Measurements from ENCODE around the gene EVA1B. TPM values are rescaled to one million over a fixed set of nuclear protein-coding genes. Genes with fewer than 3 reads are reported as not detected.

EVA1B gene
- total and polyA plus RNA-seq, 2 of the 4 experiments (the other 2 are of a cell fraction): 49.8 to 64.6 TPM

DNA sequence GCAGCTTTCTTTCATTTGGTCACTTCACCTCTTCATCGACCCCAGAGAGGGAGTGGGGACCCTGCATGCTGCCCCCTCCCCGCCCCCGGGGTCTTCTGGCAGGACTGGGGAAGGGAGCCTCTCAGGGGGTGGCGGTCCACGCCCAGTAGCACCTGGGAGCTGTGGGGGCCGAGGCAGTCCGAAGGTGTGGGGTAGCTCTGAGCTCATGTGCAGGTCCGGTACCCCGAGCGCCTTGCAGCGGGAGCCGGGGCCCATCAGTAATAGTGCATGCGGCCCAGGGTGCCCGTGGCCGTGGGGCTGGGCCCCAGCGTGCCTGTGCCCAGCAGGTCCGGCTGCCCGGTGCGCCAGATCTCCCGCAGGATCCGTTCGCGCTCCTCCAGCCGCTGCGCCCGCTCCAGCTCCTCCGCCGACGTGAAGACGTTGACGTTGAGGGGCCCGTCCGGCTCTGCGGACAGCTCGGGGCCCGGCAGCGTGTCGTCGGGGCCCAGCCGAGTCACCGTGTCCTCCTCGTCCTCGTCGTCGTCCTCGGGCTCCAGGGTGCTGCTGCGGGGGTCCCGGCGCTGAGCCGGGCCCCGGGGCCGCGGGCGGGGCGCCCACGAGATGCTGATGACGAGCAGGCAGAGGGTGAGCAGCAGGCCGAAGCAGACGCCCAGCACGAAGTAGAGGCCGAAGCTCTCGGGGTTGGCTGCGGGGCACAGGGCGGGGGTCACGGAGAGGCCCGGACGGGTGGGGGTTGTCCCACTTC is 1.2 kb downstream of the EVA1B start:
- DNase-seq: no peak
- Histone ChIP-seq H3K27me3 (ENCODE audit: control insufficient read depth, insufficient read depth, low read length) (no peaks in the 10 kb centered on the region), H2BK15ac (ENCODE audit: low read depth, low read length) (no peak overlapping the region), H2AK9ac (replicated peaks; ENCODE audit: low read depth, low read length, poor library complexity) (peak overlapping the region; percentile 99), H2BK5ac (ENCODE audit: low read depth, low read length, poor library complexity, severe bottlenecking) (peak overlapping the region; percentile 91), H3K4me1 (ENCODE audit: control insufficient read depth, insufficient read depth, low read length) (peaks cover 26% of the 10 kb centered on the region), H3K4me3 (ENCODE audit: insufficient read depth, low read depth, low read length) (peak overlapping the region; percentile 78), H3K4me2 (ENCODE audit: low read depth, low read length) (peak overlapping the region; percentile 87), H3K9me1 (ENCODE audit: insufficient read depth, low read length) (peaks cover 16% of the 10 kb centered on the region), H4K5ac (ENCODE audit: low read depth, low read length) (no peak overlapping the region; the same call in 1 of the 2 replicates), H4K20me1 (ENCODE audit: insufficient read depth, low read length) (peaks cover 7% of the 10 kb centered on the region), H3K23ac (ENCODE audit: low read depth, low read length) (peak overlapping the region; percentile 98; the same call in 1 of the 2 replicates), H2BK20ac (ENCODE audit: low read depth, low read length) (no peak overlapping the region), H3K14ac (replicated peaks; ENCODE audit: low read depth, low read length) (peak overlapping the region; percentile 97), H4K8ac (ENCODE audit: low read depth in 2 of 2, low read length in 2 of 2) (peak overlapping the region; percentile 87 to 95; a peak in 2 of 4 replicates), H4K91ac (ENCODE audit: insufficient read depth, low read depth, low read length) (peak overlapping the region; percentile 76), H3K18ac (ENCODE audit: low read depth, low read length) (no peak overlapping the region; the same call in 1 of the 2 replicates), H3K27ac (ENCODE audit: insufficient read depth, low read length) (peak overlapping the region; percentile 87), H3K79me1 (ENCODE audit: low read depth in 1 of 2, low read length in 2 of 2) (peaks cover 0 to 60% of the 10 kb centered on the region in 2 experiments), H3K4ac (ENCODE audit: low read depth, low read length) (peak overlapping the region; percentile 99), H3K9me3 (ENCODE audit: control insufficient read depth, insufficient read depth, low read length) (no peaks in the 10 kb centered on the region), H2BK120ac (ENCODE audit: low read depth, low read length) (peak overlapping the region; percentile 90; the same call in 1 of the 2 replicates), H2AK5ac (ENCODE audit: low read depth, low read length) (peak overlapping the region; percentile 100), H3K36me3 (ENCODE audit: control insufficient read depth, insufficient read depth, low read length) (peaks cover 9% of the 10 kb centered on the region), H3K9ac (ENCODE audit: low read depth, low read length) (peak overlapping the region; percentile 71), H2AFZ (replicated peaks; ENCODE audit: low read length, poor library complexity) (peak overlapping the region; percentile 86), H3K56ac (ENCODE audit: extremely low read depth, insufficient read depth, low read length) (0 out of 2 replicates have a peak overlapping the region, but pooled peaks have one; percentile 18)
- WGBS, 2 experiments (ENCODE audit: extremely low coverage in 2 of 2, insufficient read length in 1 of 2): 12% methylated on average over 29 of the region's 67 CpGs; no CpG with 5 or more reads in 1 of the 2 experiments
- ChIA-PET POLR2A (ENCODE audit: unreplicated experiment) (no interaction called here), CTCF (no interaction called here)
- in situ Hi-C loops (cut with MboI; ENCODE audit: low sequenced_read_pairs) (no loop called here), dilution Hi-C loops (cut with HindIII; ENCODE audit: low sequenced_read_pairs, unreplicated experiment) (no loop called here), intact Hi-C loops (cut with micrococcal nuclease) (loop anchor here (2.0 to 5.0 kb wide), 3 partner anchors 29 to 65 kb away; partner anchors contain the start of gene STK40)
- peak; percentile 2 for ATAC-seq (ENCODE audit: low read depth)
- no TSS peak for BruUV-seq (replicated peaks)
- TF ChIP-seq RAD21 (IDR thresholded peaks at IDR 0.05; ENCODE audit: low read length) (no peak), MXI1 (IDR thresholded peaks at IDR 0.05; ENCODE audit: borderline replicate concordance, low read depth, low read length) (no peak), CHD1 (IDR thresholded peaks at IDR 0.05; ENCODE audit: low read depth, low read length) (no peak), RCOR1 (IDR thresholded peaks at IDR 0.05; ENCODE audit: insufficient replicate concordance, low read length) (no peak), SMC3 (IDR thresholded peaks at IDR 0.05; ENCODE audit: low read depth, low read length) (no peak), RFX5 (IDR thresholded peaks at IDR 0.05; ENCODE audit: low read depth, low read length) (no peak), BHLHE40 (IDR thresholded peaks at IDR 0.05; ENCODE audit: low read depth, low read length) (no peak), NFE2L2 (IDR thresholded peaks at IDR 0.05; ENCODE audit: low read depth, low read length) (no peak), POLR2A (IDR thresholded peaks at IDR 0.05; ENCODE audit: low read depth, low read length) (no peak), MAZ (IDR thresholded peaks at IDR 0.05; ENCODE audit: borderline replicate concordance, low read depth, low read length) (no peak; the same call in 1 of the 2 replicates), MAFK (IDR thresholded peaks at IDR 0.05; ENCODE audit: low read depth, low read length) (no peak)
- TF ChIP-seq, protein P1, sequence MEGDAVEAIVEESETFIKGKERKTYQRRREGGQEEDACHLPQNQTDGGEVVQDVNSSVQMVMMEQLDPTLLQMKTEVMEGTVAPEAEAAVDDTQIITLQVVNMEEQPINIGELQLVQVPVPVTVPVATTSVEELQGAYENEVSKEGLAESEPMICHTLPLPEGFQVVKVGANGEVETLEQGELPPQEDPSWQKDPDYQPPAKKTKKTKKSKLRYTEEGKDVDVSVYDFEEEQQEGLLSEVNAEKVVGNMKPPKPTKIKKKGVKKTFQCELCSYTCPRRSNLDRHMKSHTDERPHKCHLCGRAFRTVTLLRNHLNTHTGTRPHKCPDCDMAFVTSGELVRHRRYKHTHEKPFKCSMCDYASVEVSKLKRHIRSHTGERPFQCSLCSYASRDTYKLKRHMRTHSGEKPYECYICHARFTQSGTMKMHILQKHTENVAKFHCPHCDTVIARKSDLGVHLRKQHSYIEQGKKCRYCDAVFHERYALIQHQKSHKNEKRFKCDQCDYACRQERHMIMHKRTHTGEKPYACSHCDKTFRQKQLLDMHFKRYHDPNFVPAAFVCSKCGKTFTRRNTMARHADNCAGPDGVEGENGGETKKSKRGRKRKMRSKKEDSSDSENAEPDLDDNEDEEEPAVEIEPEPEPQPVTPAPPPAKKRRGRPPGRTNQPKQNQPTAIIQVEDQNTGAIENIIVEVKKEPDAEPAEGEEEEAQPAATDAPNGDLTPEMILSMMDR (conservative IDR thresholded peaks at IDR 0.05; ENCODE audit: low read depth, low read length): no peak
- TF ChIP-seq, protein P2, sequence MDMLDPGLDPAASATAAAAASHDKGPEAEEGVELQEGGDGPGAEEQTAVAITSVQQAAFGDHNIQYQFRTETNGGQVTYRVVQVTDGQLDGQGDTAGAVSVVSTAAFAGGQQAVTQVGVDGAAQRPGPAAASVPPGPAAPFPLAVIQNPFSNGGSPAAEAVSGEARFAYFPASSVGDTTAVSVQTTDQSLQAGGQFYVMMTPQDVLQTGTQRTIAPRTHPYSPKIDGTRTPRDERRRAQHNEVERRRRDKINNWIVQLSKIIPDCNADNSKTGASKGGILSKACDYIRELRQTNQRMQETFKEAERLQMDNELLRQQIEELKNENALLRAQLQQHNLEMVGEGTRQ (IDR thresholded peaks at IDR 0.05; ENCODE audit: low read depth, low read length): no peak
- TF ChIP-seq, protein P3, sequence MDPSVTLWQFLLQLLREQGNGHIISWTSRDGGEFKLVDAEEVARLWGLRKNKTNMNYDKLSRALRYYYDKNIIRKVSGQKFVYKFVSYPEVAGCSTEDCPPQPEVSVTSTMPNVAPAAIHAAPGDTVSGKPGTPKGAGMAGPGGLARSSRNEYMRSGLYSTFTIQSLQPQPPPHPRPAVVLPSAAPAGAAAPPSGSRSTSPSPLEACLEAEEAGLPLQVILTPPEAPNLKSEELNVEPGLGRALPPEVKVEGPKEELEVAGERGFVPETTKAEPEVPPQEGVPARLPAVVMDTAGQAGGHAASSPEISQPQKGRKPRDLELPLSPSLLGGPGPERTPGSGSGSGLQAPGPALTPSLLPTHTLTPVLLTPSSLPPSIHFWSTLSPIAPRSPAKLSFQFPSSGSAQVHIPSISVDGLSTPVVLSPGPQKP (IDR thresholded peaks at IDR 0.05; ENCODE audit: borderline replicate concordance, low read depth, low read length): no peak

All from IMR-90 (cell line).